ENCODE measurements around the gene MYOZ2. TPM values are rescaled to one million over a fixed set of nuclear protein-coding genes. Genes with fewer than 3 reads are reported as not detected.

MYOZ2 gene
- 100 to 1,000 TPM; 523 to 547 TPM for total RNA-seq
- long read RNA-seq, transcript MYOZ2-201 (6 exons, 2,597 nt): major isoform, 258 of 332 reads
- long read RNA-seq, partial matches to known transcripts: 58 of 332 reads
- long read RNA-seq, other reads (novel, unspliced or antisense): 16 of 332 reads

GRCh38 chr4:119135721-119136121 lies at the start of gene MYOZ2:
Gene MYOZ2 (plus strand): TSS chr4:119135832. CDS start chr4:119136526, 694 bp downstream.
- DNase-seq: no peak
- ATAC-seq: peak; percentile 81 to 85
- intact Hi-C loops (cut with DNase I): loop anchor here (1.0 to 10.0 kb wide), 2 partner anchors 89 to 91 kb away; no protein-coding TSS in a partner anchor

GRCh38 chr4:119087121-119087520 lies 48.5 kb upstream of the MYOZ2 start:
- ATAC-seq (peak in 1 of 2 donors; percentile 43), DNase-seq (no peak)
- intact Hi-C loops (cut with DNase I): no loop called here

DNA sequence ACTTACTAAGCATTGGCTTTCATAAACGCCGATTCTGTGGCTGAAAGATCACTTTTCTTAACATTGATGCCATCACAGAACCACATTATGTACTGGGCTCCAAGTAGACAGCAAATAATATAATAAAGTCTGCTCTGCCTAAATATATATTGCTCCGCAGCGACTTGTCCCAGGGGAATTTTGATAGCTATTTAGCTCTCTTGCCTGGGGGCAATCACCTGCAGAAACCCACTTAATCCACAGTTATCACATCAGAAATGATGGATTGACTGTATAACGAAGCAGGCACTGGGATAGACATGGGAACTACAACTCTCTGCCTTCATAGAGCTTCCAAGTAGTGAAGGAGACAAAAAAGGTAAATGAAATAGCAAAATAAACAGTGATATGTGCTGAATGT lies 48.0 kb upstream of the MYOZ2 start:
- intact Hi-C loops (cut with DNase I): no loop called here
- DNase-seq (no peak), ATAC-seq (peak in 1 of 2 donors; percentile 19)

GRCh38 chr4:119093042-119093827 lies 42.4 kb upstream of the MYOZ2 start:
- no peak for ATAC-seq
- intact Hi-C loops (cut with DNase I): loop anchor here in 1 of 2 donors (10.0 kb wide), 1 partner anchor 192 kb away; no protein-coding TSS in a partner anchor
- DNase-seq: no peak

DNA sequence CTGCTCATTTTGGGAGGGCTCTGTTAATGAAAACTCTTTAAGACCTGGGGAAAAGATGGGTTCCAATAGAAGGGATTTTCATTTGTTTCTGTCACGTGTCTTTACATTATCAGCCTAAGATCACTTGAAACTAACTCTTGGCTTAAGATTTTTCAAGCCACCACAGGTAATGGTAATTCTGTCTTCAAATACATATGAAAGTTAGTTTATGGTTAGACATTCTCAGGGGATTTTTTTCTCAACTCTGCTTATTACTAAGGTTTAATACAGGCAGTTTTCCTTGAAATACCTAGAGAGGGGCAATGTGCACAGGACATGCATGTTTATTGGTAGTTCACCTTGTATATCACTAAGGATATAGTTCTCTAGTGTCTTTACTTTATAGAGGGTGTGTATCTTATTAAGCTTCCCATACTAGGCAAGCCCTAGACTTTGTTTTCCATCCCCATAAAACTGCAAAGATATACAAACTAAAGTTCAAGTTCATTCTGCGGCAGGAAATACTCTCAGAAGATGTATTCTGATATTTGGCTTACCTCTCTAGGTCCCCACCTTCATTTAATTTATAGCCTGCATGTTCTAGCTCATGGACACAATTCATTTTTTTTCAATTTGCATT lies 38.2 kb upstream of the MYOZ2 start:
- intact Hi-C loops (cut with DNase I): loop anchor here in 1 of 2 donors (10.0 kb wide), 1 partner anchor 187 kb away; no protein-coding TSS in a partner anchor
- DNase-seq (no peak), ATAC-seq (no peak)

DNA sequence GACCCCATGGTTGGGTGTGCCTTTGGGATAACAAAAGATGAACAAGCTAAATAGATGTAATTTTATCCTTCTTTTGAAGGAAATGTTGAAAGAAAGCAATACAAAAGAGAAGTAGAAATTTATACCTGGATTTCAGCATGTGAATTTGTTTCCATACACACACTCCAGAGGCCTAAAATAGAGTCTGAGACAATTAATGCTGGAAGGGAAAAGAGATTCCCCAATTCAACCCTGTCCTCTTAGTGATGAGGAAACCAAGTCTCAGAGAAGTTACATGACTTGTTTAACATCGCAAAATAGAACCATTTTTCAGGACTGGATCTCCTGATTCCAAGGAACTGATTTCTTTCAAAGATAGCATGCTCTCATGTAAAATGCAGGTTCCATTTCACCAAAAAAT lies 37.3 kb upstream of the MYOZ2 start:
- no peak for ATAC-seq
- intact Hi-C loops (cut with DNase I): loop anchor here in 1 of 2 donors (10.0 kb wide), 1 partner anchor 186 kb away; no protein-coding TSS in a partner anchor
- no peak for DNase-seq

DNA sequence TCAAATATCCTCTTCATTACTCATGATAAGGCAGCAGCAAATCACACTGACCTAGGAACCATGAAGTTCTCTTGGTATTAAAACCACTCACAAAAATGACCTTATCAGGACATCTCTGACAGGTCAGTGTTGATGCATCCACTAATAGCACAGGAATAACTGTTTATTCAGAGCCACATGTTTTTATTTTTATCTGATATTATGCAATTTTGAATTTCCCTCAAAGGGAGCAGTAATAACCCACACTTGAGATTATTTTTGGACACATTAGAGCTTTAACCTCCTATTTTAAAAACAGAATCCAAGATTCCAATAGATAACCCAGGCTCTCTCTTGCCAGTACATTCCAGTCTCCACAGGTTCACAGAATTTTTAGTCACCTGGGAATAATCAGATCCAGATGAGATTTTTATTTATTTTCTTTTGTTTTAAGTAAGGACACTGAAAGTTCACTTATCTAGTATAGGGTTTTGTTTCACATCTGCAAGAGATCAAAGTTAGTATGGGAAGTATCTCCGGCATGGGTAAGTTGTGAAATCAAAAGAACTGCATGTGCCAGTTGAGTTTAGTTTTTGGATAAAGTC lies 36.3 kb upstream of the MYOZ2 start:
- DNase-seq (no peak), ATAC-seq (peak in 1 of 2 donors; percentile 32)
- intact Hi-C loops (cut with DNase I): loop anchor here in 1 of 2 donors (10.0 kb wide), 1 partner anchor 185 kb away; no protein-coding TSS in a partner anchor

- DNase-seq (no peak), ATAC-seq (peak in 1 of 2 donors; percentile 22)
- intact Hi-C loops (cut with DNase I): no loop called here
Observed at GRCh38 chr4:119100655-119101054, 35.0 kb upstream of the MYOZ2 start.

- intact Hi-C loops (cut with DNase I): no loop called here
- DNase-seq (peak; percentile 59), ATAC-seq (peak; percentile 78 to 91)
Observed at GRCh38 chr4:119103263-119103662, 32.4 kb upstream of the MYOZ2 start.

- no peak for ATAC-seq
- no peak for DNase-seq
- intact Hi-C loops (cut with DNase I): no loop called here
Observed at GRCh38 chr4:119104644-119105273, 30.9 kb upstream of the MYOZ2 start.

DNA sequence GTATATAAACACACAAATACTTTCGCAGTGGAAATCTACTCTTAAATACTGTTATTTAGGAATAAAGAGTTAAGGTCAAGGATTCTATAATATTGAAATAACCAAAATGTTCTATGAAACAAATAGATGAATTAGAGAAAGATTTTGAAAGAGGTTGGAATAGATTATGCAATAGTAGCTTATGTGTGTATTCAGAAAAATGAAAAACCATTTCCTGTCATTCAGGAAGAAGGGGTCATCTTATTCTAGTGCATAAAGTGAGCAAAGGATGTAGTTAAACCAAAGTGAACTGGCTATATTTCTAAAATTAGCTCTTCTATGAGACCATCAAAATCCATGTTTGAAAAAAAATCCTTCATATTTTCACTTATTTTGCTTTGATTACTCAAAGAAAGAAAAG lies 30.0 kb upstream of the MYOZ2 start:
- DNase-seq: no peak
- no peak for ATAC-seq
- intact Hi-C loops (cut with DNase I): no loop called here

DNA sequence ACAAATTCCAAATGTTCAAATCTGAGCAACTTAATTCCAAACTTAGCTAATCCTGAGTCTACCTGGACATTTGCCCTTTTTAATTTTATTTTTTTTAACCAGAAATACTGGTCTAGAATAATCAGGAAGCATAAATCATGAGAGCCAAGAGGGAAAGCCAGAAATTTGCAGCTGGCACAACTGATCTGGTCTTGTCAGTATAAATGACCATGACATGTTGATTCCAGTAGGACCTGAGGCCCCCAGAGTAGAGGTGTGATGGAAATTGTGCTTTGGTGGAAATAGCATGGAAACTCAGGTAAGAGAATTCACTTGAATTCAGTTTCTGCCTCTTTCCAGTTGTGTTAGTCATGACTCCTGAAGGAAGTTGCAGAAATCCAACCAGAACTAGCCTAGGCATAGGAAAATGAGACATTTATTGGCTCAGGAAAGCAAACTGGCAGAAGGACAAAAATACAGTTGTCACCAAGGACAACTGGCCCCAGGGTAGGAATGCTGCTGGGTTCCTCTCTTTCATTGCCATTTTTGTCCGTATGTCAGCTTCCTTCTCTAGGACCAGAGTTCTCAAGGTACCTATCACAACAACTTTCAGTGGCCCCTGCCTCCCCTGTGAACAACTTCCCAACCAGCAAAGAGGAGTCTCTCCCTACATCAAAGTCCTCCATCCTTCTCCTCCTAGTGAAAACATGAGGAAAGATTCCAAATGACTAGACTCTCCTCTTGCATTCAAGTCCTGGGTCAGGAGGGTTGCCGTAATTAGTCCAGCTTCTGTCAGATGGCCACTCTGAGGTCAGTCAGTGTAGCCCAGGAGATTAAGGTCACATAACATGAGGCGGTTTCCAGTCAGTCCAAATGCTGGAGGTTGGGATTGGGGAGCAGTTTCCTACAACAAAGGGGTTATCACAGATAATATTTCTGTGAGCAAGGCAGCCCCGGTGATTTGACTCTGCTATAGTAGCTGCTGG lies 29.3 kb upstream of the MYOZ2 start:
- ATAC-seq (peak in 1 of 2 donors; percentile 12), DNase-seq (no peak)
- intact Hi-C loops (cut with DNase I): no loop called here

GRCh38 chr4:119110121-119110520 lies 25.5 kb upstream of the MYOZ2 start:
- no peak for DNase-seq
- intact Hi-C loops (cut with DNase I): no loop called here
- ATAC-seq: no peak

DNA sequence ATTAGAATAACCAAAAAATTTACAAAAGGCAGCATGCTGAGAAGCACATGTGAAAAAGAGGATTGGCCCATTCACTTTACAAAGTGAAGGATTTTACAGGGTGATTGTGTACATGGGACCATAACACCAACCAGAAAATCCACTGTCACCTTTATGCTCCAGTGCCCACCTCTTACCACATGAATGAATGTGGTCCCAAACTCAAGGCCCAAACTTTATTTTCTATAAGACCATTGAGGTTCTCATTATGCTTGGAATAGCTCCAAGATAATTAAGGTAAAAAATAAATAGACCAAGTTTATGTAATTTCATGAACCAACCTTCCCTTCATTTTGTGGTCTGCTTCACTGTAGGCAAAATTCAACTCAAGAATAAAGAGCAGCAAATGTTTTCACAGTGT lies 24.3 kb upstream of the MYOZ2 start:
- intact Hi-C loops (cut with DNase I): no loop called here

DNA sequence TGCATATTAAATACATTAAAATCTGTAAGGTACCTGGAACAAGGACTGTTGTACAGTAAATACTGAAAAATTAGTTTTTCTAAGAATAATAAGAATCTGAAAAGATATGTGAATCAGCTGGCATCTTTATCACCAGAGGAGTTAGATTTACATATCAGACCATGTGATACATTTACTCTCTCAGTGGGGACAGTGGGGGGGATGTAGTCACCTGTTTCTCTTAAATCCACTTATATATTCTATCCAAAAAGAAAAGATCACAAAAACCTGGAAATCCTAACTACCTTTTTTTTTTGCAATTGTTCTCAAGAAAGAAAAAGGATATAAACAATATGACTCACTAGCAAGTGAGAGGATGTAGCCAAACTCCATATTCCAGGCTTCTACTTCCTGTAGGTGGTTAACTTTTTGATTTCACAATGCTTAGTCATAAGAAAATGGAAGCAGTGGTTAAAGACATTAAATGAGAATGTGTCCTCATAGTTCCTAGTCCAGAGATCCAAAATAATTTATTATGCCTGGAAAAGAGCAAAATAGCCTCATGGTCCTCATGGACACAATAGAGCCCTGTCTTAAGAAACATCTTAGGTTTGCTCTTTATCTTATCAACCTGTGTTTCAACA lies 22.5 kb upstream of the MYOZ2 start:
- DNase-seq (no peak), ATAC-seq (peak; percentile 61 to 93)
- intact Hi-C loops (cut with DNase I): no loop called here

More for the DNA sequence above, 24.3 kb upstream of the MYOZ2 start:
- DNase-seq (no peak), ATAC-seq (no peak)

DNA sequence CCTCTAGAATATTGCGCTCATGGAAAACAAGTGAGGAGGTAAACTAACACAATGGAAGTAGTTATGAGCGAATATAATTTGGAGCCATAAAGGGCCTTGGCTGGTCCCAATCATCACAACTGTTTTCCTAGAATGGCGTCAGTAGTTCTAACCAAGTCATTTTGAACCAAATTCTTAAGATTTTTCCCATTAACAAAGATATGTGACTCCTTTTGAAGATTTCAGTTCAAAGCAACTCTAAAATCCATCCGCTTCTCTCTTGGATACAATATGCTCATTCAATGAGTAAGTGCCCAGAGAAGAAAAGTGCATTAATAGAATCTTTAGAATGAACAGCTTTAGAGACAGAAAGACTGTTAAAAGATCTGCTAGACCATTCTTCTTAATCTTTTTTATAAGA lies 19.6 kb upstream of the MYOZ2 start:
- ATAC-seq (no peak), DNase-seq (no peak)
- intact Hi-C loops (cut with DNase I): no loop called here

Measured in left cardiac atrium (tissue), 4 donors.